Measurements from ENCODE around the gene RBM45. TPM values are rescaled to one million over a fixed set of nuclear protein-coding genes. Genes with fewer than 3 reads are reported as not detected.
A peak's percentile ranks its signal among the peaks of the same experiment; 100 is the strongest.
"Not testable (repeated sequence)": the region's sequence is repeated elsewhere in the genome, so short reads cannot be mapped to it uniquely, and the experiment has no call there.

Gene RBM45
- total RNA-seq (2014; rRNA removed; shearing (Covaris generic)): 17.4 and 36.8 TPM in 2 replicates

GRCh38 chr2:178112202-178113152, at the start of gene RBM45:
RBM45 (plus strand) TSS chr2:178112437; CDS start chr2:178112547, 110 bp downstream.
- Histone ChIP-seq H3K27ac (no peak within 1 kb of the TSS), H3K9me3 (replicated peaks) (no peaks in the 10 kb centered on the region), H3K36me3 (0 out of 2 replicates have a peak, but pooled peaks cover 2% of the 10 kb centered on the region), H3K4me3 (peak within 1 kb of the TSS; percentile 68), H3K27me3 (replicated peaks) (no peaks in the 10 kb centered on the region), H3K4me1 (replicated peaks) (peaks cover 6% of the 10 kb centered on the region; the same call in 1 of the 2 replicates)
- DNase-seq (ENCODE audit: low read depth in 1 of 2, low spot score in 2 of 2): peak; percentile 85 to 91

GRCh38 chr2:178066324-178066723, 45.9 kb upstream of the RBM45 start:
- Histone ChIP-seq H3K4me3 (no peak overlapping the region), H3K36me3 (no peaks in the 10 kb centered on the region), H3K4me1 (replicated peaks) (no peaks in the 10 kb centered on the region), H3K9me3 (replicated peaks) (no peaks in the 10 kb centered on the region), H3K27me3 (replicated peaks) (no peaks in the 10 kb centered on the region), H3K27ac (no peak overlapping the region)
- no peak for DNase-seq (ENCODE audit: low read depth in 1 of 2, low spot score in 2 of 2)

GRCh38 chr2:178066890-178067669, 45.2 kb upstream of the RBM45 start:
- Histone ChIP-seq H3K4me1 (replicated peaks) (peaks cover under 1% of the 10 kb centered on the region; the same call in 1 of the 2 replicates), H3K36me3 (no peaks in the 10 kb centered on the region), H3K27ac (no peak overlapping the region), H3K9me3 (replicated peaks) (no peaks in the 10 kb centered on the region), H3K27me3 (replicated peaks) (no peaks in the 10 kb centered on the region), H3K4me3 (no peak overlapping the region)
- no peak for DNase-seq (ENCODE audit: low read depth in 1 of 2, low spot score in 2 of 2)

- no peak for DNase-seq (ENCODE audit: low read depth in 1 of 2, low spot score in 2 of 2)
- H3K36me3 ChIP-seq: no peaks in the 10 kb centered on the region
- H3K4me1 ChIP-seq (replicated peaks): peaks cover 15% of the 10 kb centered on the region; the same call in 1 of the 2 replicates
- no peak overlapping the region for H3K4me3 ChIP-seq
- no peak overlapping the region for H3K27ac ChIP-seq
- H3K27me3 ChIP-seq (replicated peaks): no peaks in the 10 kb centered on the region
- no peaks in the 10 kb centered on the region for H3K9me3 ChIP-seq (replicated peaks)
These were observed 43.3 kb upstream of the RBM45 start for GRCh38 chr2:178068823-178069454.

- Histone ChIP-seq H3K27ac (no peak overlapping the region), H3K4me1 (replicated peaks) (peaks cover 20% of the 10 kb centered on the region), H3K27me3 (replicated peaks) (no peaks in the 10 kb centered on the region), H3K36me3 (no peaks in the 10 kb centered on the region), H3K4me3 (no peak overlapping the region), H3K9me3 (replicated peaks) (no peaks in the 10 kb centered on the region)
- no peak for DNase-seq (ENCODE audit: low read depth in 1 of 2, low spot score in 2 of 2)
These were observed 42.7 kb upstream of the RBM45 start for GRCh38 chr2:178069551-178069950.

GRCh38 chr2:178070824-178071223, 41.4 kb upstream of the RBM45 start:
- H3K36me3 ChIP-seq: no peaks in the 10 kb centered on the region
- no peak for DNase-seq (ENCODE audit: low read depth in 1 of 2, low spot score in 2 of 2)
- no peaks in the 10 kb centered on the region for H3K9me3 ChIP-seq (replicated peaks)
- no peak overlapping the region for H3K4me3 ChIP-seq
- peaks cover 26% of the 10 kb centered on the region for H3K4me1 ChIP-seq (replicated peaks)
- H3K27me3 ChIP-seq (replicated peaks): no peaks in the 10 kb centered on the region
- H3K27ac ChIP-seq: no peak overlapping the region

GRCh38 chr2:178072000-178072382, 40.2 kb upstream of the RBM45 start:
- Histone ChIP-seq H3K36me3 (no peaks in the 10 kb centered on the region), H3K27me3 (replicated peaks) (no peaks in the 10 kb centered on the region), H3K9me3 (replicated peaks) (no peaks in the 10 kb centered on the region), H3K4me1 (replicated peaks) (peaks cover 26% of the 10 kb centered on the region), H3K27ac (no peak overlapping the region), H3K4me3 (peak overlapping the region; percentile 36; the same call in 1 of the 2 replicates)
- DNase-seq (ENCODE audit: low read depth in 1 of 2, low spot score in 2 of 2): no peak

- Histone ChIP-seq H3K36me3 (no peaks in the 10 kb centered on the region), H3K4me1 (replicated peaks) (peaks cover 26% of the 10 kb centered on the region), H3K27me3 (replicated peaks) (no peaks in the 10 kb centered on the region), H3K9me3 (replicated peaks) (no peaks in the 10 kb centered on the region), H3K27ac (peak within 1 kb of the TSS; percentile 26; the same call in 1 of the 2 replicates), H3K4me3 (peak within 1 kb of the TSS; percentile 36)
- DNase-seq (ENCODE audit: low read depth in 1 of 2, low spot score in 2 of 2): peak; percentile 66 to 84
These were observed 39.6 kb upstream of the RBM45 start, which contains the start of gene PDE11A for GRCh38 chr2:178072383-178073301. PDE11A (minus strand) TSS chr2:178072777; CDS start chr2:178072437, 340 bp downstream.

- no peaks in the 10 kb centered on the region for H3K36me3 ChIP-seq
- no peak overlapping the region for H3K27ac ChIP-seq
- H3K4me3 ChIP-seq: no peak overlapping the region
- no peaks in the 10 kb centered on the region for H3K27me3 ChIP-seq (replicated peaks)
- no peak for DNase-seq (ENCODE audit: low read depth in 1 of 2, low spot score in 2 of 2)
- no peaks in the 10 kb centered on the region for H3K9me3 ChIP-seq (replicated peaks)
- peaks cover 26% of the 10 kb centered on the region for H3K4me1 ChIP-seq (replicated peaks)
These were observed 37.9 kb upstream of the RBM45 start for GRCh38 chr2:178074123-178075005.

GRCh38 chr2:178075006-178075326, 37.3 kb upstream of the RBM45 start:
- peaks cover 26% of the 10 kb centered on the region for H3K4me1 ChIP-seq (replicated peaks)
- H3K27ac ChIP-seq: no peak overlapping the region
- no peaks in the 10 kb centered on the region for H3K27me3 ChIP-seq (replicated peaks)
- no peak for DNase-seq (ENCODE audit: low read depth in 1 of 2, low spot score in 2 of 2)
- no peak overlapping the region for H3K4me3 ChIP-seq
- no peaks in the 10 kb centered on the region for H3K9me3 ChIP-seq (replicated peaks)
- no peaks in the 10 kb centered on the region for H3K36me3 ChIP-seq

- peaks cover 26% of the 10 kb centered on the region for H3K4me1 ChIP-seq (replicated peaks)
- no peak overlapping the region for H3K4me3 ChIP-seq
- H3K27ac ChIP-seq: no peak overlapping the region
- H3K36me3 ChIP-seq: no peaks in the 10 kb centered on the region
- no peak for DNase-seq (ENCODE audit: low read depth in 1 of 2, low spot score in 2 of 2)
- peaks cover 4% of the 10 kb centered on the region; the same call in 1 of the 2 replicates for H3K27me3 ChIP-seq (replicated peaks)
- H3K9me3 ChIP-seq (replicated peaks): no peaks in the 10 kb centered on the region
These were observed 36.1 kb upstream of the RBM45 start for GRCh38 chr2:178076130-178076529.

GRCh38 chr2:178079279-178079678, 33.0 kb upstream of the RBM45 start:
- H3K9me3 ChIP-seq (replicated peaks); H3K36me3 ChIP-seq; H3K4me1 ChIP-seq (replicated peaks); DNase-seq (ENCODE audit: low read depth in 1 of 2, low spot score in 2 of 2); H3K27me3 ChIP-seq (replicated peaks); H3K4me3 ChIP-seq; H3K27ac ChIP-seq: not testable (repeated sequence)
